A549 (cell line): ENCODE measurements around the gene ANKS1B. TPM values are rescaled to one million over a fixed set of nuclear protein-coding genes. Genes with fewer than 3 reads are reported as not detected.

Experiments
- ATAC-seq, 2 experiments: fragments of 200-7000 bp in 1 of 2; fragments of >200 bp in 1 of 2; cut with Nextera tagmentation in 1 of 2; cut with Tn5 transposase in 1 of 2; 3 replicates each; pipeline versions ENCODE4 v1.8.0 to v1.9.1; 2018 to 2020; ENCODE audit warnings: mild to moderate bottlenecking in 1 of 2, moderate library complexity in 1 of 2
- CTCF ChIA-PET: fragments of 300-600 bp; sonication (Branson Sonifier 250); formaldehyde crosslinking; extraction: SDS; loops from one replicate; lab custom pipeline; 2021; ENCODE audit warnings: antibody characterized with exemption, inconsistent platforms; lab: Yijun Ruan, JAX
- POLR2A ChIA-PET: fragments of 350-600 bp; formaldehyde crosslinking; extraction: SDS; loops from one replicate; lab custom pipeline; 2021; ENCODE audit warnings: antibody characterized with exemption, inconsistent platforms; lab: Yijun Ruan, JAX
- DNase-seq, 2 experiments: peaks; one replicate each; pipeline versions ENCODE4 v3.0.0 to v3.0.0-alpha.2; 2011 to 2016; ENCODE audit warnings: low read depth in 1 of 2, low spot score in 1 of 2
- FAIRE-seq: peaks from 2 replicates; lab custom pipeline; 2011; peaks lifted over from hg19 to GRCh38; lab: Jason Lieb, UNC
- H3K27ac ChIP-seq, 2 experiments: fragments of >200 bp; sonication (Bioruptor Twin); formaldehyde crosslinking; 3 replicates each; pipeline ENCODE4 v1.5.1; 2016 to 2017
- H3K4me1 ChIP-seq: fragments of >200 bp; sonication (Bioruptor Twin); formaldehyde crosslinking; 3 replicates; pipeline ENCODE4 v1.6.1; 2016
- H3K4me2 ChIP-seq: fragments of >200 bp; sonication (Bioruptor Twin); formaldehyde crosslinking; 3 replicates; pipeline ENCODE4 v1.6.1; 2016
- H3K4me3 ChIP-seq: fragments of >200 bp; sonication (Bioruptor Twin); formaldehyde crosslinking; 3 replicates; pipeline ENCODE4 v1.5.1; 2016
- H3K9me3 ChIP-seq: fragments of >200 bp; sonication (Bioruptor Twin); formaldehyde crosslinking; 3 replicates; pipeline ENCODE4 v1.6.1; 2016
- ATOH8 ChIP-seq: fragments of 250-450 bp; sonication (Bioruptor Pico); IDR thresholded peaks from 2 replicates; pipeline ENCODE4 v1.5.0; 2020; ENCODE audit warnings: low read depth, mild to moderate bottlenecking, moderate library complexity
- BHLHE40 ChIP-seq: IDR thresholded peaks from 2 replicates; pipeline ENCODE4 v1.6.1; 2012; ENCODE audit warnings: low read depth, low read length, inconsistent platforms
- EHF ChIP-seq: fragments of 250-450 bp; sonication (Bioruptor Pico); IDR thresholded peaks from 2 replicates; pipeline ENCODE4 v1.5.0; 2020; ENCODE audit warnings: mild to moderate bottlenecking
- EHMT2 ChIP-seq: fragments of 200-600 bp; sonication (generic); IDR thresholded peaks from 2 replicates; pipeline ENCODE4 v1.6.1; 2016; ENCODE audit warnings: antibody characterized with exemption, low read depth, mild to moderate bottlenecking, moderate library complexity
- FOSB ChIP-seq: fragments of 250-450 bp; sonication (Bioruptor Pico); IDR thresholded peaks from 2 replicates; pipeline ENCODE4 v1.5.0; 2020; ENCODE audit warnings: mild to moderate bottlenecking, moderate library complexity
- FOXS1 ChIP-seq: fragments of 250-450 bp; sonication (Bioruptor Pico); IDR thresholded peaks from 2 replicates; pipeline ENCODE4 v1.5.0; 2020; ENCODE audit warnings: mild to moderate bottlenecking, moderate library complexity
- GATA3 ChIP-seq: IDR thresholded peaks from 2 replicates; pipeline ENCODE4 v1.6.1; 2012; ENCODE audit warnings: borderline replicate concordance
- HES2 ChIP-seq: fragments of >200 bp; sonication (Bioruptor Twin); formaldehyde crosslinking; IDR thresholded peaks from 2 replicates; pipeline ENCODE4 v1.6.1; 2016
- HEYL ChIP-seq: fragments of 250-450 bp; sonication (Bioruptor Pico); IDR thresholded peaks from 2 replicates; pipeline ENCODE4 v1.8.0; 2021; ENCODE audit warnings: mild to moderate bottlenecking, moderate library complexity
- HOXB5 ChIP-seq: fragments of 250-450 bp; sonication (Bioruptor Pico); IDR thresholded peaks from 2 replicates; pipeline ENCODE4 v1.5.0; 2020; ENCODE audit warnings: mild to moderate bottlenecking, moderate library complexity
- MAFK ChIP-seq: fragments of 450-650 bp; IDR thresholded peaks from 2 replicates; pipeline ENCODE4 v1.6.1; 2014; ENCODE audit not compliant: partially characterized antibody
- MYC ChIP-seq: IDR thresholded peaks from 2 replicates; pipeline ENCODE4 v1.6.1; 2012; ENCODE audit warnings: mild to moderate bottlenecking, inconsistent platforms, low read length, improper control_type of control experiment, borderline replicate concordance
- NFE2L2 ChIP-seq: fragments of 150-350 bp; conservative IDR thresholded peaks from 2 replicates; pipeline ENCODE4 v1.6.1; 2014; ENCODE audit warnings: low read length
- PBX3 ChIP-seq: IDR thresholded peaks from 2 replicates; pipeline ENCODE4 v1.6.1; 2012
- POLR2AphosphoS2 ChIP-seq: conservative IDR thresholded peaks from 2 replicates; pipeline ENCODE4 v1.6.1; 2012; ENCODE audit warnings: low read length, improper control_type of control experiment, inconsistent platforms
- RAD21 ChIP-seq, 2 experiments: fragments of >200 bp in 1 of 2; sonication (Bioruptor Twin) in 1 of 2; formaldehyde crosslinking in 1 of 2; IDR thresholded peaks in 1 of 2; conservative IDR thresholded peaks in 1 of 2; 2 replicates in 1 of 2; 3 replicates in 1 of 2; pipeline ENCODE4 v1.6.1; 2012 to 2018; ENCODE audit warnings: inconsistent platforms in 1 of 2
- ZSCAN20 ChIP-seq: fragments of 250-450 bp; sonication (Bioruptor Pico); IDR thresholded peaks from 2 replicates; pipeline ENCODE4 v1.8.0; 2022; ENCODE audit warnings: mild to moderate bottlenecking, moderate library complexity
- WGBS: methylation state at CpG from one replicate; pipeline ENCODE4 v1.1.6; 2017; ENCODE audit errors: missing lambda C conversion rate; 5-methylcytosine and 5-hydroxymethylcytosine counted together
- polyA plus RNA-seq, 4 experiments: library from polyadenylated mRNA; depleted of rRNA in 3 of 4; stranded (reverse); fragments of >200 nt; fragmentation: RNase III in 1 of 4; extraction: RNeasy Plus Mini Kit Qiagen cat#74134 plus additional on column Dnase treatment in 1 of 4; gene quantifications; 2 replicates in 3 of 4; 3 replicates in 1 of 4; pipeline ENCODE4 v1.2.3, GENCODE V29; 2011 to 2017

Gene ANKS1B
- polyA plus RNA-seq, 2 of the 4 experiments (the other 2 are of a cell fraction): 1.5 to 2.2 TPM

- no peak for TF ChIP-seq POLR2AphosphoS2
- TF ChIP-seq EHMT2: no peak
- TF ChIP-seq NFE2L2: no peak
- TF ChIP-seq FOXS1 (CRISPR knock-in tag): no peak
- TF ChIP-seq EHF (CRISPR knock-in tag): no peak
- TF ChIP-seq MYC: no peak
- TF ChIP-seq RAD21 (conservative IDR thresholded peaks at IDR 0.05 in 1 of 2, IDR thresholded peaks at IDR 0.05 in 1 of 2): no peak
- TF ChIP-seq PBX3: no peak
- TF ChIP-seq, all 56 proteins: peak for 0
- no peaks in the 10 kb centered on the region; the same call in 2 of the 3 replicates for H3K9me3 ChIP-seq
- CTCF ChIA-PET: no interaction called here
- no peak overlapping the region for H3K27ac ChIP-seq
- FAIRE-seq: no peak
- POLR2A ChIA-PET: no interaction called here
- DNase-seq: no peak
- no peaks in the 10 kb centered on the region for H3K4me1 ChIP-seq
- no peak overlapping the region for H3K4me3 ChIP-seq
- WGBS: 39% methylated on average over 5 of the region's 5 CpGs
- ATAC-seq: no peak
- H3K4me2 ChIP-seq: no peak overlapping the region
Observed at GRCh38 chr12:99213047-99213446, 771.7 kb downstream of the ANKS1B start.

- TF ChIP-seq HES2: no peak
- no peak for TF ChIP-seq GATA3
- TF ChIP-seq HEYL (CRISPR knock-in tag): no peak
- no peak for TF ChIP-seq BHLHE40
- no peak for TF ChIP-seq MAFK
- TF ChIP-seq, all 56 proteins: peak for 0
- no peak for ATAC-seq
- H3K4me1 ChIP-seq: no peaks in the 10 kb centered on the region
- H3K27ac ChIP-seq: no peak overlapping the region
- CTCF ChIA-PET: no interaction called here
- H3K9me3 ChIP-seq: no peaks in the 10 kb centered on the region; the same call in 2 of the 3 replicates
- FAIRE-seq: no peak
- DNase-seq: no peak
- no peak overlapping the region for H3K4me3 ChIP-seq
- no peak overlapping the region for H3K4me2 ChIP-seq
- POLR2A ChIA-PET: no interaction called here
- WGBS: 0% methylated on average over 2 of the region's 2 CpGs
Observed at GRCh38 chr12:99212275-99212674, 772.5 kb downstream of the ANKS1B start.

- FAIRE-seq: no peak
- TF ChIP-seq FOSB (CRISPR knock-in tag): no peak
- no peak for TF ChIP-seq ZSCAN20
- TF ChIP-seq PBX3: no peak
- TF ChIP-seq EHMT2: no peak
- no peak for TF ChIP-seq ATOH8 (CRISPR knock-in tag)
- TF ChIP-seq HOXB5 (CRISPR knock-in tag): no peak
- WGBS: 35% methylated on average over 1 of the region's 1 CpG
- Histone ChIP-seq H3K9me3 (no peaks in the 10 kb centered on the region), H3K4me2 (no peak overlapping the region), H3K4me1 (no peaks in the 10 kb centered on the region), H3K4me3 (no peak overlapping the region), H3K27ac (no peak overlapping the region)
- DNase-seq: no peak
- no peak for ATAC-seq
- ChIA-PET POLR2A (no interaction called here), CTCF (interaction anchor here (0.6 to 1.0 kb wide), 2 partner anchors 12 to 58 kb away, joined by 3 read pairs; no protein-coding TSS in a partner anchor)
Observed at GRCh38 chr12:99205111-99205510, 779.6 kb downstream of the ANKS1B start.
